ENCODE measurements around the gene FAM241A.
"Not testable (repeated sequence)": the region's sequence is repeated elsewhere in the genome, so short reads cannot be mapped to it uniquely, and the experiment has no call there.

Gene FAM241A

DNA sequence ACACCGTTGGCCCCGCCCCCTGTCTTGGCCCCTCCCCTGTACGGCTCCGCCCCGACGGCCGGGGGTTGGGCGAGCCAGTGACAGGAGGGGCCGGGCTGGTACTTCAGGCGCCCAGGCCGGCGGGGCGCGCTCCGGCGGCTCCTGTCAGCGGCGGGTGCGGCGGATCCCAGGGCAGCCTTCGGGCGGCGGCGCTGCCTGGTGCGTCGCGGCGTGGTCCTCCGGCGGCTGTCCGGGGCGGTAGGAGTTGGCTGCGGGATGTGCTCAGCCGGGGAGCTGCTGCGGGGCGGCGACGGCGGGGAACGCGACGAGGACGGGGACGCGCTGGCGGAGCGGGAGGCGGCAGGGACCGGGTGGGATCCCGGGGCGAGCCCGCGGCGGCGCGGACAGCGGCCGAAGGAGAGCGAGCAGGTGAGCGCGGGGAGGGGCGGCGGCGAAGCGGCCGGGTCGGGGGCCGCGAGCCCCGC lies at the start of gene FAM241A:
FAM241A (plus strand) TSS at position 129 of the 464 bp plus-strand sequence; CDS start at position 256, 127 bp downstream.
- peak; percentile 81 to 93 (median 86) for DNase-seq (ENCODE audit: low read depth in 2 of 3, low spot score in 1 of 3)

DNA sequence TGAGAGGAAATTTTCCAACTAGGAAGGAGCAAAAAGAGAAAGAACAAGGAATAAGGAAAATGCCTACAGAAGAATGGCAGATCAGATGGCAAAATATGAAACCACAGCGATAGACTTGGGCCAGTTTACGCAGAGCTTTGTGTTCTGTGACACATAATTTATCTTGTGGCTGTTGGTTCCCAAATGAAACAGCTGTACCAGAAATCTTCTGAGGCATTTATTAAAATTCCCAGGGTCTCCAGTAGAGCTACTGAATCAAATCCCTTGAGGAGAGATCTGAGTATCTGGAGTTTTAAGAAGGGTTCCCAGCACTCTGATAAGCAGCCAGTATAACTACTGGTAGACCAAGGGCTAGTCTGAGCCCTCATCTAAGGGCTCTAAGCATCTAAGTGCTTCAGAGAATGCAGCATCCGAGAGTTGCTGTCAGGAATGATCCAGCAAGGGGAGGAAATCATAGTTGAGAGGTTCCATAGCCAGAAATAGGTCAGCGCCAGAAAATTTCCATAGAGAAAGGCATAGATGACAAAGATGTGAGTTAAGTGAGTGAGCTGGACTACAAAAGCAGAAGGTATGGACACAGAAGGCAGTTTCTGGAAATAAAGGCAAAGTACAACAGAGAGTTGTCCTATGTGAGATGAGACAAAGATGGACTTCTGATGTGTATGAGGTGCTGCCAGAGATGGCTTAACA lies 46.3 kb upstream of the FAM241A start:
- no peak for DNase-seq (ENCODE audit: low read depth in 2 of 3, low spot score in 1 of 3)

DNA sequence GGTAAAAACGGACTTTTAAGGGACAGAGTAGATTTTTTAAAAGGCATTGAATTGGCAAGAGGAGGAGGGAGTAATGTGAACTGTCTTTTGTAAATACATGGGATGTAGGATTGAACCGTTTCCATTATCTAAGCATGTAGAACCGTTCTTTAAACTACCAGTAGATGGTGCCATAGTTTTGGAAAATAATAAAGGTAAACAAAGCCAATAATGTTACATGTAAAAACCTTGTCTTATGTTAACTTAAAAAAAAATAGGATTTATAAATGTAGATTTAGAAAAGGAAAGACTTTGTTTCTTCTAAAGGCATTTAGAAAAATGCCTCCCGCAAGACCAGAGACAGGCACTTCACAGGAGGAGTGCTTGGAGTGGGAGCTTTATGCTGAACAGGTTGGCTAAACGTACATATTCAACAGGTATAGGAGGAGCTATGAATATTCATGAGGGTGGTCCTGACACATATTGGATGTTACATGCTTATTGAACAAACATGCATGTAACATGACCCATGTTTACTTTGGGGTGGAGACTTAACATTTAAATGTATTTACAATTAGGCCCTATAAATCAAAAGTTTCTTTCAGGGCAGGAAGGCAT lies 45.5 kb upstream of the FAM241A start:
- DNase-seq (ENCODE audit: low read depth in 2 of 3, low spot score in 1 of 3): no peak

DNA sequence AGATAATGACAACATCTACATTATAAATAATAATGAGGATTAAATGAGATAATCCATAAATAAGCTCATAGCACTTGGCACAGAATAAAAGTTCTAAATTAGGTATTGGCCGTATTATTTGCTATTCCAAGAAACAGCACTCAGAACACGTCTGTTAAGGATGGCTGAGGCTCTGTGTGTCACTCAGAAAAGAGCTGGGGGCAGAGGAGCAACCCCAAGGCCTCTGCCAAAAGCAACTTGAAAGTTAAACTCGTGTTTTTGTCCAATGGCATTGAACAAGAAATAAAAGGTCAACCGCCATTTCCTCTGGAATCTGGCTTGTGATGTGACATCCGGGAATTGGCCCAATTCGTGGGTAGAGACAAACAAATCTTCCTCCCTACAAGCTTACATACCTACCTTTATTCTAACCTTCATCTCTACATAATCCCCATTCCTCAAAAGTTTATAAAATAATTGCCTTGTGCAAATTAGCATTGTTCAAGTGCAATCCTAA lies 42.3 kb upstream of the FAM241A start:
- DNase-seq (ENCODE audit: low read depth in 2 of 3, low spot score in 1 of 3): no peak

DNA sequence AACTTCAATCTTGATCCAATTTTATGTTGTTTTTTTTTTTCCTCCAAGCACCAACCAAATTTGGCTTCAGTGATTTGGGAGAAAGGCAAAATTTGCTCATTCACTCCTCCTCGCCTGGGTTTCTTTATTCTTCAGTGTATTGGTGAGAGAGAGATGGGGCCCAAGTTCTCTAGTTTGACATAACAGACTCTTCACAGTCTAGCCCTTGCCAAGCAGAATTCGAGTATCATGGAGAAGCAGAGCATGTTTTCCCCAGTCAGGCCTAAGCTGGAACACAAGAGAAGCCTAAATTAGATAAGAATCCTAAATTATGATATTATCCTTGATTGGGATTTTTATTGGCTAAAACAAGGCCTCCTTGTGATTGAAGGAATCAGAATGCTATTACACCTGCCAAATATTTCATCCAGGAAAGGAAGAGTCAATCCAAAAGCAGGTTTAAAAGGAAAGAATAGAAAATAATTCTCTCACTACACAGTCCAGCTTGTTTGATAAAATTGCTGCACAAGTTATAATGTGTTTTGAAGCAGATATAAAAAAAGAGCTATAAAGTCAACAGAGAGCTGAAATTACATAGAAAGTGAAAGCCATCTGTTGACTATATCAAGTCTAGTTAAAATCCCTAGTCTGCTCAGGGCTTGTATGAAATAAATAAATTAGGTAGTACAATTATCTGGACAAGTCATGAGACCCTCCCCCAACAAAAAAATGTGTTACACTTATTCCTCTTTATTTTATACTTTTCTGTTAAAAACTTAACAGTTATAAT lies 39.9 kb upstream of the FAM241A start:
- DNase-seq (ENCODE audit: low read depth in 2 of 3, low spot score in 1 of 3): no peak

DNA sequence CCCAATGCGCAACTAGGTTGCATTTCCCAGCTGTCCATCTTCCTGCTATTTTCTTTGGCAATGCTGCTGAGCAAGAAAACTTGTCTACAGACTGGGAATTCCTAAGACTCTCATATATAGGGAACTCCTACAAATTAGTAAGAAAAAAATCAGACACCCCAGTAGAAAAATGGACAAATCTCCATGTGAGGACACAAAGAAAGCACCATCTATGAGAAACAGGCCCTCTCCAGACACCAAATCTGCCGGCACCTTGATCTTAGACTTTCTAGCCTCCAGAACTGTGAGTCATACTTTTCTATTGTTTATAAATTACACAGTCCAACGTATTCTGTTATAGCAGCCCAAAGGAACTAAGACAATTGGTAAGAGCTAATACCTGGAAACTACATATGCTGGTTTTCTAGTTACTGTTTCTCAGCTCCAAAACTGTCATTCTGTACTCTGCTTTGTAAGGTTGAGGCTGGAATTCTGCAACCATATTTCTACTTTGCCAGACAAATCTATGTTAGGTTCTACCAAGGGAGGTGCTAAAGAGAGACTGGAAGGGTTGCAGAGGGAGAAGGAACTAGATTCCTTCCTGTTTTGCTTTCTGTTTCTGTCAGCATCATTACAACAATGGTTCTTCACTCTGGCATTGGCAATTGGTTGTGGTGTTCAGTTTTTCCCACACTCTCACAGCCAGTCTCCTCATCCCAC lies 35.7 kb upstream of the FAM241A start:
- DNase-seq (ENCODE audit: low read depth in 2 of 3, low spot score in 1 of 3): no peak

DNA sequence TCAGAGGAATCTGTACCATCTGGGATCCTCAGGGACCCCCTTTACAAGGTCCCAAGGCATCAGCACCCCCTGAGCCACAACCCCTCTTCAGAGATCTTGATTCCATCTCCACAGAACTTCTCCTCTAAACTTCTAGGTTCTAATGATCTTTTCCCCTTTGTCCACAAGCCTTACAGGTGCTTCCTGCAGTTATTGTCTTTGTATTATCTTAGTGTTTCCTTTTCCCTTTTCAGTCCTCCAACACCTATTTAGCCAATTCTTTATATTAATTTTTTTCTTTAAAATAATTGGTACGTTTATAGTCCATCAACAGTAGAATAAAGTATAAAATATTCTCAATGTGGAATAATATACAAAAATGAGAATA lies 35.2 kb upstream of the FAM241A start:
- no peak for DNase-seq (ENCODE audit: low read depth in 2 of 3, low spot score in 1 of 3)

DNA sequence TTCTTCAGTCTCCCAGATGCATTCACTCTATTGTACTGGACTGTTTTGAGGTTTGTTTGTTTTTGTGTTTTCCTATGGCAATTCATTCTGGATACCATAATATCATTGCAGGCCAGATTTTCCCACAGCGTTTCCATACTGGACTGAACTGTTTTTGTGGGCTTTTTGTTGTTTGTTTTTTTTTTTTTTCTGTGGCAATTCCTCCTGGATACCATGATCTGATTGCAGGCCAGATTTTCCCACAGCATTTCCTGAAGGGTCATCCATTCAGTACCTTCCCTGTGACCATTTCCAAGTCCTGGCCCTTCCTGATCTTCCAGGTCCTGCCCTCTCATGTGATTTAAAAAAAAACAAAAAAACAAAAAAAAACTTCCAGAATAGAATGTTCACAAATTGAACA lies 33.9 kb upstream of the FAM241A start:
- no peak for DNase-seq (ENCODE audit: low read depth in 2 of 3, low spot score in 1 of 3)

DNA sequence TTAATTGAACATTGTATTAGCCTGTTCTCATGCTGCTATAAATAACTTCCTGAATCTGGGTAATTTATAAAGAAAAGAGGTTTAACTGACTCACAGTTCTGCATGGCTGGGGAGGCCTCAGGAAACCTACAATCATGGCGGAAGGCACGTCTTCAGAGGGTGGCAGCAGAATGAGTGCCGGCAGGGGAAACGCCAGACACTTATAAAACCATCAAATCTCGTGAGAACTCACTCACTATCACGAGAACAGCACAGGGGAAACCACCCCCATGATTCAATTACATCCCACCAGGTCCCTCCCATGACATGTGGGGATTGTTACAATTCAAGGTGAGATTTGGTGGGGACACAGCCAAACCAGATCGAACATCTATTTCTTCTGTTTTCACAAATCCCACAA lies 33.2 kb upstream of the FAM241A start:
- not testable (repeated sequence) for DNase-seq (ENCODE audit: low read depth in 2 of 3, low spot score in 1 of 3)

DNA sequence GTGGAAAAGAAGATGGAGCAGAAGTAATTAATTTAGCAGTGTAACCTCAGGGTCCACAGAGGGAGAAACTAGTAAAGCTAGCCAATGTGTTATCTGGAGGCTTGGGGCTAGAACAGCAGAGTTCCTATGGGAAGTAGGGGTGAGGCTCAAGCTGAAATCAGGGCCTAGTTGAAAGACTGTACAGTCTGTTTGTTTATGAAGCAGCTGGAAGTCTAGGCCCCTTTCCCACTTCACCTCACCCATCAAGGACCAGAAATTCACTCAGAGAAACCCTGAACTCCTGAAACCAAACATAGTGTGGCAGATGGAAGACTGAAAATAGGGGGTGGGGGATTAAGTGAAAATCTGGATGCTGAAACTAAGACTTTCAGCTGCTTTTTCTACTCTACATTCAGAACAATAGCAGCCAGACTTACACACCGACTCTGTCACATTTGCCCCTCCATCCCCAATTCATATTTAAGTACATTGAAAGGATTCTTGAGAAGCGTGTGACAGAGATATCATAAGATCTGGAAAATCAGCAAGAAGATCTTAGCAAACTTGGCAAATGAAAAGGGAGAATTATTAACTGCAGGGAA lies 32.6 kb upstream of the FAM241A start:
- no peak for DNase-seq (ENCODE audit: low read depth in 2 of 3, low spot score in 1 of 3)

DNA sequence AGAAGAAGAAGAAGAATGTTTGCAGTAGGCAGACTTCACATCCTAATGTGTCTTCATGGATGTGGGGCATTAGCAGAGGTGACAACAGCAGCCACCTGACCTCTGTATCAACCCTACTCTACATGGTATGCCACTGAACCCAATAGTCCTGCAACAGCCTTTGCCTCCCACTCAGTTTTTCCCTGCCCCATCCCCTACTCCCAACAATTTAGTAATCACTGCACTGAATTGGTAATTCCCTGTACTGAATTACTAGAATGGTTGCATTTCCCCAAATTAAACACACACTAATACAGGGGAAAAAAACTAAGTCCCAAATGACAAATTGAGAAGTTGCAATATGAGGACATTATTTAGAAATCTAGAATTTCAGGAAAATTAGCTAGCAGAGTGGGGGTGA lies 31.4 kb upstream of the FAM241A start:
- no peak for DNase-seq (ENCODE audit: low read depth in 2 of 3, low spot score in 1 of 3)

DNA sequence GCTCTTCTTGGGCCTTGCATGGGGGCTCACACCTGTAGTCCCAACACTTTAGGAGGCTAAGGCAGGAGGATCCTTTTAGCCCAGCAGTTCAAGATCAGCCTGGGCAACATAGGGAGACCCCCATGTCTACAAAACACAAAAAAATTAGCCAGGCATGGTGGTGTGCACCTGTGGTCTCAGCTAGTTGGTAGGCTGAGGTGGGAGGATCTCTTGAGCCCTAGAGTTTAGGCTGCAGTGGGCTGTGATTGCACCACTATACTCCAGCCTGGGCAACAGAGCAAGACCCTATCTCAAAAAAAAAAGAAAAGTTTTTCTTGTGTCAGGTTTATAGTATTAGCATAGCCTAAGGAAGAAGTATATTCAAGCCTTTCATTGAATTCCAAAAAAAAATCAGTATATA lies 30.8 kb upstream of the FAM241A start:
- no peak for DNase-seq (ENCODE audit: low read depth in 2 of 3, low spot score in 1 of 3)

DNA sequence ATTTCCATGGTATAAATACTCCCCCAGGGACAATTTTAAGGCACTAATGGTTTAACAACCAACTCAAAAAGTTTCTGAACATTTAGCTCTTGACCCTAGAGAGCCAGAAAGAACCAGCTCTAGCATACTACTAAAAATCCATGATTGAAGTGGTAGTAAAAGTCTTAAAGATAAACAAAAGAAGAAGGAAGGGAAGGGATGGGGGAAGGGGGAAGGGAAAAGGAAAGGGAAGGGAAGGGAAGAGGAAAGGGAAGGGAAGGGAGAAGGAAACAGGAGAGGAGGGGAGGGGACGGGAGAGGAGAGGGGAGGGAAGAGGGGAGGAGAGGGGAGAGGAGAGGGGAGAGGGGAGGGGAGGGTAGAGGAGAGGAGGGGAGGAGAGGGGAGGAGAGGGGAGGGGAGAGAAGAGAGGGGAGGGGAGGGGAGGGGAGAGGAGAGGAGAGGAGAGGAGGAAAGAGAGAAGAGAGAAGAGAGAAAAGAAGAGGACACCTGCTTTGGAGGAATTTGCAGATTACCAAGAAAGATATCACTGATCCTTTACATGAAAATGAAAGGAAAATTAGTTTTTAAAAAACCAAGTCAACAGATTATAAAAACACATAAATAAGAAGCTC lies 26.4 kb upstream of the FAM241A start:
- no peak for DNase-seq (ENCODE audit: low read depth in 2 of 3, low spot score in 1 of 3)

DNA sequence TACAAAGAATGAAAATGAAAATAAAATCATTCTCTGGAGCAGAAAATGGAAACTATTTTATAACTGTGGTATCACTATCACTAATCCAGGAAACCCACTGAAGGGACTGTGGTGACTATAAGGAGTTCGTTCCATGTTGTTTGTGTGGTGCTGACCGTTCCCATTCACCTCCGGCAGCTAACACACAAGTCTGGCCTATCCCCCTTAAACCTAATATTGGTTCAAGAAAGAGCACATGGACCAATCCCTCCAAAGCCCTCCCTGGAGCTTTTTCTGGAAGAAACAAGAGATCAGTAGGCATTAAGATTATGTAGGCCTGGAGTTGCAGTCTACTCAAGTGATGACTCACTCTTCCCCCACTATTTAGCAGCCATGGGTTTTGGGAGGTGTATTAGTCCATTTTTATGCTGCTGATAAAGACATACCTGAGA lies 25.9 kb upstream of the FAM241A start:
- DNase-seq (ENCODE audit: low read depth in 2 of 3, low spot score in 1 of 3): peak in 2 of 3 donors; percentile 12 to 16

DNA sequence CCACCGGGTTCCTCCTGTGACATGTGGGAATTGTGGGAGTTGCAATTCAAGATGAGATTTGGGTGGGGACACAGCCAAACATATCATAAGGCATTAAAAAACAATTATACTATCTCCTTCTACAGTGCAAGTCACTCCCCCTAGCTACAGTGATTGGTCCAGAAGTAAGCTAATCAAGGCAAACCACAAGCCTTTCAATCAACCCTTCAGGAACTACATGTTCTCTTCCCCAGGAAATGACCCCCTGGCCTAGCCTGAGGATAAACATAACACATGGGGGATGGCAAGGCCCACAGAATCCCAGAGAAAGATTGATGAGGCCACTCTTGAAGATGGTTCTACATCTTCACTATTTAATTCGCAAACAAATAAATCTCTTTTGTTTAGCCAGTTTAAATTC lies 25.2 kb upstream of the FAM241A start:
- DNase-seq (ENCODE audit: low read depth in 2 of 3, low spot score in 1 of 3): no peak

DNA sequence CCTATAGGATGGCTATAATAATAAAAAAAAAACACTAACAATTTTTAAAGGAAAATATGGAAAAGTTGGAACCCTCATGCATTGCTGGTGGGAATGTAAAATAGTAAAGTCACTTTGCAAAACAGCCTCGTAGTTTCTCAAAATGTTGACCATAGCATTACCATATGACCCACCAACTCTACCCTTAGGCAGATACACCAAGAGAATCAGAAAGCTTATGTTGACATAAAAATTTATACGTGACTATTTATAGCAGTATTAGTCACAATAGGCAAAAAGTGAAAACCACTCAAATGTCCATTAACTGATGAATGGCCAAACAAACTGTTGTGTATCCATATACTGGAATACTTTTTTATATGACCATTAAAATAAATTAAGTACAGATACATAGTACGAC lies 19.8 kb upstream of the FAM241A start:
- DNase-seq (ENCODE audit: low read depth in 2 of 3, low spot score in 1 of 3): no peak

DNA sequence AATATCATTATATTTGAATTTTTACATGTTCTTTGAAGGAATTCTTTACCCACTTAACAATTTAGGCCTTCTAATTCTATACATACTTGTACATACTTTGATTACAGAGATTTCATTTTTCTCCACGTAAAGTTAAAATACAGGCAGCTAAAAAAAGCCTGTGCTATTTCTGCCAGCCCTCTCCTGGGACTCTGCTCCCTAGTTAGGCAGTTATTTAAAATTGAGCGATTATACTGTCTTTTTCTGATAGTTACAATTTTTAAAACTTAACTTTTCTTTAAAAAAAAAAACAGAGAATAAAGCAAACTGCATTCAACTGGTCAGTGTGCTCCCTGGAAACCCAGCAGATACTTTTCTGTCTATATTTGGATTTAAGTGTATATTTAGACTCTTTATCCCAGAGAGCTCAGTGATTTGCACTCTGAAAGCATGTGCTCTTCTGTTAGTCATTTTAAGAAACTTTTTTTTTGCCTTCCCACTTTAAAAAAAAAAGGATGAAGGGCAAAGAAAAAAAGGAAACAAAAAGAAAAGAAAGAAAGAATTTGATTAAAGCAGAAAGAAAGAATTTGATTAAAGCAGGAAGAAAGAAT lies 18.1 kb upstream of the FAM241A start:
- DNase-seq (ENCODE audit: low read depth in 2 of 3, low spot score in 1 of 3): no peak

DNA sequence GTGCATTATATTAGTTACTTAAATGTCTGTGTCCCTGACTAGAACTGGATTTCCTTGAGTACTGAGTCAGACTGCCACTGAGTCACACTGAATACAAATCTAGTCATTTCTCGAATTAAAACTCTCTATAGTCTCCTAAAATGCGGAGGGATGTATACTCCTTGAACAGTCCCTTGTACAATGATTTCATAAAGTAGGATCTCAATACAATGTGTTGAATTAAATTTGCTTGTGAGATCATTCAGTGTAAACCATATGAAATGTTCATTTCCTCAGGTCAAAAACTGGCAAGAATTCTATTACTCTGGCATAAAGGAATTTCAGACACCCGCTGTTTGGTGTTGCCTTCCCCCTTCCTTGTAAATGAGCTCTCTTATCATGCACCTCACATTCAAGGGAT lies 17.5 kb upstream of the FAM241A start:
- DNase-seq (ENCODE audit: low read depth in 2 of 3, low spot score in 1 of 3): no peak

DNA sequence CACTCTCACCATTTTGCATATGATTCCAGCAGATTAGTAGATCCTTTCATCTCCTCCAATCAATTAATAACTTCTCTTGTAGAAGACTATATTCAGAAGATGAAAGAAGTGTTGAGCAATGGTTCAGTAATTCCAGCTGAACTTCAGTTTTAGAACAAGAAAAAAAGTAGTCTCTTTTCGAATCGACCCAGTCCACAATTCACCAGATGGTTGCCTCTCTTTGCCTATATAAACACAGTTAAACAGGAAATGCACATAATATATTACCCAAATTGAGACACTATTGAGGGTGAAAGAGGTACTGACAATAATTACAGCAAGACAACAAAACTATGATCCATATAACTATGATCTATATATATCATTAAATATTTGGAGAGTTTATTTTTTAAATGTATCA lies 16.8 kb upstream of the FAM241A start:
- no peak for DNase-seq (ENCODE audit: low read depth in 2 of 3, low spot score in 1 of 3)

DNA sequence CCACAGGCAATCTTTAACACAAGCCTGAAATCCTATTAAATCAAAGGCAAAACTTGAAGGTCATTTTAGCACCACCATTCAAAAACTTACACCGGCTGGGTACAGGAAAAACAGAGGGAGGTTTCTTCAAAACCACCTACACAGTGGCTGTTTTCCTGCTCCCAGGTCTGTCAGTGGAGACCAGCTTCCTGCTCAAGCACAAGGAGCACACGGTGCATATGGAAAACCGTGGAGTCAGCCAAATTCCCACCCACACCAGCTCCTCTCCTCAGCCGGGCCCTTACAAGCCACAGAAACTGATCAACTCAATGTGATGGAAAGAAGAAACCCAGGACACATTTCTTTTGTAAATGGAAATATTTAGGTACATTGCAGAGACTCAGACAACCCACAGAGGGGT lies 14.3 kb upstream of the FAM241A start:
- DNase-seq (ENCODE audit: low read depth in 2 of 3, low spot score in 1 of 3): no peak

Data from stimulated activated CD4-positive, alpha-beta T cell treated with anti-CD3 and anti-CD28 coated beads, Interleukin-12 subunit alpha, Interleukin-12 subunit beta, amount 100 ng/mL, for 48 hours (primary cell).